Activated B cell treated with CpG ODN at 0.5 μM for 24 hours (primary cell): Measurements from ENCODE around the gene CCL11. TPM values are rescaled to one million over a fixed set of nuclear protein-coding genes. Genes with fewer than 3 reads are reported as not detected.

Experiments used
- ATAC-seq: fragments of 200-7000 bp; cut with Tn5 transposase; one replicate; pipeline ENCODE4 v1.10.0; 2021; ENCODE audit warnings: low read depth, mild to moderate bottlenecking, moderate library complexity
- CTCF ChIA-PET: fragments of 350-600 bp; sonication (Branson Sonifier 250); formaldehyde crosslinking; loops from one replicate; lab custom pipeline; 2021; ENCODE audit warnings: antibody characterized with exemption; lab: Charles Lee
- POLR2A ChIA-PET: fragments of 350-600 bp; sonication (Branson Sonifier 250); formaldehyde crosslinking; loops from one replicate; lab custom pipeline; 2021; ENCODE audit warnings: antibody characterized with exemption; lab: Charles Lee
- DNase-seq: peaks from one replicate; pipeline ENCODE4 v3.0.0; 2022
- H3K27ac Mint-ChIP-seq: one replicate; pipeline ENCODE4 v1.8.0; 2020; ENCODE audit warnings: mixed read lengths
- H3K27me3 Mint-ChIP-seq: one replicate; pipeline ENCODE4 v1.8.0; 2021; ENCODE audit warnings: mixed read lengths
- H3K36me3 Mint-ChIP-seq: one replicate; pipeline ENCODE4 v1.8.0; 2021; ENCODE audit warnings: low read depth, mixed read lengths
- H3K4me1 Mint-ChIP-seq: one replicate; pipeline ENCODE4 v1.8.0; 2021; ENCODE audit warnings: mixed read lengths
- H3K4me3 Mint-ChIP-seq: one replicate; pipeline ENCODE4 v1.8.0; 2020; ENCODE audit warnings: mild to moderate bottlenecking, mixed read lengths
- H3K9me3 Mint-ChIP-seq: one replicate; pipeline ENCODE4 v1.8.0; 2020; ENCODE audit warnings: mixed read lengths
- CTCF ChIP-seq: fragments of 200-600 bp; IDR thresholded peaks from one replicate; pipeline ENCODE4 v1.8.0; 2022; ENCODE audit warnings: antibody characterized with exemption, mild to moderate bottlenecking
- intact Hi-C: fragments of 100-400 bp; cut with micrococcal nuclease; formaldehyde crosslinking; loops from one replicate; pipeline ENCODE4 v1.15.1; 2024
- total RNA-seq: library from RNA; stranded (reverse); gene quantifications from 2 replicates; pipeline ENCODE4 v1.2.3, GENCODE V29; 2022

Gene CCL11
- total RNA-seq, 1 donor from 2014 or later = not detected

GRCh38 chr17:34260861-34261260 lies 24.7 kb upstream of the CCL11 start:
- DNase-seq = no peak
- ATAC-seq = no peak
- TF ChIP-seq CTCF = no peak
- Mint-ChIP-seq H3K27ac (no peak overlapping the region), H3K36me3 (no peaks in the 10 kb centered on the region), H3K4me1 (no peaks in the 10 kb centered on the region), H3K9me3 (no peaks in the 10 kb centered on the region), H3K27me3 (peaks cover 39% of the 10 kb centered on the region), H3K4me3 (no peak overlapping the region)
- CTCF ChIA-PET = no interaction called here
- POLR2A ChIA-PET = no interaction called here
- intact Hi-C loops = no loop called here

DNA sequence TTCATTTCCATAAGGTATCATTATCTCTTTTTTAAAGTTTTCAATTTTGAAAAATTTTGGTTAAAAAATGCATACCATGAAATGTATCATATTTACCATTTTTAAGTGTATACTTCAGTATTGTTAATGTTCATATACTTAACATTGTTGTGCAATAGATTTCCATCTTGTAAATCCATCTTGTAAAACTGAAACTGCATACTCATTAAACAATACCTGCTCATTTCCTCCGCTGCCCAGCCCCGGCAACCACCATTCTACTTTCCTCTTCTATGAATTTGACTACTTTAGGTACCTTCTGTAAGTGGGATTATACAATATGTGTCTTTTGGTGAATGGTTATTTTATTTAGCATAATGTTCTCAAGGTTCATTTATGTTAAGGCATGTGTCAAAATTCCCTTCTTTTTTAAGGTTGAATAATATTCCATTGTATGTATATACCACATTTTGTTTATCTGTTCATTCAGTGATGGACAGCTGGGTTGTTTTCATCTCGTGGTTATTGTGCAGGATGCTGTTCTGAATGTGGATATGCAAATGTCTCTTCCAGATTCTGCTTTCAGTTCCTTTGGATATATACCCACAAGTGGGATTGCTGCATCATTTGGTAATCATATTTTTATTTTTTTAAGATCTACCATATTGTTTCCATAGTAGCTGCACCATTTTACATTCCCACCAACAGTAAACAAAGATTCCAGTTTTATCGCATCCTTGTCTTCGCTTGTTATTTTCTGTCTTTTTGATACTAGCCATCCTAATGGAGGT lies 23.8 kb upstream of the CCL11 start:
- Mint-ChIP-seq H3K36me3 (no peaks in the 10 kb centered on the region), H3K27me3 (peaks cover 41% of the 10 kb centered on the region), H3K4me3 (no peak overlapping the region), H3K27ac (no peak overlapping the region), H3K4me1 (no peaks in the 10 kb centered on the region), H3K9me3 (no peaks in the 10 kb centered on the region)
- intact Hi-C loops = no loop called here
- TF ChIP-seq CTCF = no peak
- ChIA-PET CTCF (no interaction called here), POLR2A (no interaction called here)
- DNase-seq (no peak), ATAC-seq (no peak)

DNA sequence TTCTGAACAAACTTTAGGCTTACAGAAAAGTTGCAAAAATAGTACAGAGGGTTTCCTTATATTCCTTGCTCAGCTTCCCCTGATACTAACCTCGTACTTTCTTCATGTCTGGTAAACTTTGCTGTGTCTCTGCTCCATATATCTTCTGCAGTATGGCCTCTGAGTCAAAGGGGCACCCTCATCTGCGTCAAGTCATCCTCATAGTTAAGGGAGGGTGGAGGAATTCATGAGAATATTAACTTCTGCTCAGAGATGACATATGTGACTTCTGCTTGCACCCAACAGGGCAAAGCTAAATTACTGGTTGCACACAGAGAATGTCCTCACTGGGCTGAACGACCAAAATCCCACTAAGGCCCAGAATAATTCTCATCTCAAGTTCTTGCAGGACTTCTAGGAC lies 19.8 kb upstream of the CCL11 start:
- CTCF ChIA-PET = no interaction called here
- Mint-ChIP-seq H3K36me3 (no peaks in the 10 kb centered on the region), H3K4me3 (no peak overlapping the region), H3K4me1 (no peaks in the 10 kb centered on the region), H3K27me3 (peaks cover 36% of the 10 kb centered on the region), H3K9me3 (no peaks in the 10 kb centered on the region), H3K27ac (no peak overlapping the region)
- no peak for TF ChIP-seq CTCF
- ATAC-seq (no peak), DNase-seq (no peak)
- intact Hi-C loops = no loop called here
- POLR2A ChIA-PET = no interaction called here

DNA sequence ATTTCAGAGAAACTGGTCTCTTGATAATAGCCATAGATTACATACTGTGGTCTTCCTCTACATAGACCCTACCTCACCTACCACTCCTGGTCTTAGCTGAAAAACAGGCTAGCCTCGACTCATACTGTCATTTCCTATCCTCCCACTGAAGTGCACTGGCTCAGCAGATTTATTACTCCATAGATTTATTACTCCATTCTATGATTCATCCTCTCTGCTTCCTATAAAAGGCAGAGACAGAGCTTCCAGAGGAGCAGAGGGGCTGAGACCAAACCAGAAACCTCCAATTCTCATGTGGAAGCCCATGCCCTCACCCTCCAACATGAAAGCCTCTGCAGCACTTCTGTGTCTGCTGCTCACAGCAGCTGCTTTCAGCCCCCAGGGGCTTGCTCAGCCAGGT lies 15.6 kb upstream of the CCL11 start, which contains the start of gene CCL7:
CCL7 (plus strand) TSS at position 253 of the 400 bp plus-strand sequence; CDS start at position 323, 70 bp downstream.
- Mint-ChIP-seq H3K27me3 (peaks cover 49% of the 10 kb centered on the region), H3K4me1 (no peaks in the 10 kb centered on the region), H3K27ac (no peak within 1 kb of the TSS), H3K36me3 (no peaks in the 10 kb centered on the region), H3K4me3 (no peak within 1 kb of the TSS), H3K9me3 (no peaks in the 10 kb centered on the region)
- ChIA-PET CTCF (no interaction called here), POLR2A (no interaction called here)
- intact Hi-C loops = no loop called here
- DNase-seq = no peak
- ATAC-seq = no peak
- no peak for TF ChIP-seq CTCF

DNA sequence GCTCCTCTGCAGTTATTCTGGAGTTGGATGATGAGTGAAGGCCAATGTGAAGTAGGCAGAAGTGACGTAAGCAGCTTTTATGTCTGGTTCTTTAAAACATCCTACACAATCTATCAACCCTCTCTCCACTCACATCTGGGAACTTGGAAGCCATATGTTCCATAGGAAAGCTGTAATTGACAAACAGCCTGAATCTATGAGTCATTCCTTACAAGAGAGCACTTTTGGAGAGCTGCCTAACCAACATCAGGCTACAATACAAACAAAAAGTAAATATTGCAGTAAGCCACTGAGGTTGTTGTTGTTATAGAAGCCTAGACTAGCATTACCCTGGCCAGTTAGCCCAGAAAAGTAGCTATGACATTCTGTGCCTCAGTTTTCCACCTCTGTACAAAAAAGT lies 9.7 kb upstream of the CCL11 start:
- no peaks in the 10 kb centered on the region for H3K9me3 Mint-ChIP-seq
- no peak for DNase-seq
- no peak for TF ChIP-seq CTCF
- no peak overlapping the region for H3K27ac Mint-ChIP-seq
- H3K4me1 Mint-ChIP-seq = no peaks in the 10 kb centered on the region
- peaks cover 46% of the 10 kb centered on the region for H3K27me3 Mint-ChIP-seq
- ChIA-PET CTCF (no interaction called here), POLR2A (no interaction called here)
- intact Hi-C loops = no loop called here
- ATAC-seq = no peak
- H3K36me3 Mint-ChIP-seq = no peaks in the 10 kb centered on the region
- no peak overlapping the region for H3K4me3 Mint-ChIP-seq
